VCaP (cell line): ENCODE results near the gene LIME1.

ENCODE experiments used
- H3K27ac ChIP-seq: fragments of 450-650 bp; 2 replicates; pipeline ENCODE4 v1.5.1; 2017
- CTCF ChIP-seq: fragments of 450-650 bp; conservative IDR thresholded peaks from 2 replicates; pipeline ENCODE4 v1.5.1; 2017; ENCODE audit warnings: mild to moderate bottlenecking, moderate library complexity

The LIME1 gene

GRCh38 chr20:63767456-63767855 lies 31.0 kb downstream of the LIME1 start:
- no peak for TF ChIP-seq CTCF
- H3K27ac ChIP-seq, result no peak overlapping the region

- no peak overlapping the region for H3K27ac ChIP-seq
- TF ChIP-seq CTCF, result no peak
Measured at GRCh38 chr20:63767886-63768285, 31.4 kb downstream of the LIME1 start.

- no peak overlapping the region for H3K27ac ChIP-seq
Measured at GRCh38 chr20:63768591-63769515, 32.4 kb downstream of the LIME1 start.

GRCh38 chr20:63769891-63770474 lies 33.5 kb downstream of the LIME1 start:
- no peak for TF ChIP-seq CTCF
- H3K27ac ChIP-seq, result no peak overlapping the region

More at GRCh38 chr20:63768591-63769515, 32.4 kb downstream of the LIME1 start:
- TF ChIP-seq CTCF, result no peak

- no peak overlapping the region for H3K27ac ChIP-seq
- no peak for TF ChIP-seq CTCF
Measured at GRCh38 chr20:63771046-63771707, 34.7 kb downstream of the LIME1 start.

GRCh38 chr20:63772781-63773518 lies 36.5 kb downstream of the LIME1 start:
- no peak overlapping the region for H3K27ac ChIP-seq
- TF ChIP-seq CTCF, result no peak
